Type B pancreatic cell (in vitro differentiated cells): Measurements from ENCODE around the gene NALCN. TPM values are rescaled to one million over a fixed set of nuclear protein-coding genes. Genes with fewer than 3 reads are reported as not detected.

Source experiments
- DNase-seq: peaks from one replicate; pipeline ENCODE4 v3.0.0; 2021; ENCODE audit warnings: mixed read lengths; ENCODE audit not compliant: unreplicated experiment; ENCODE audit errors: extremely low spot score
- H3K27ac Mint-ChIP-seq: 2 replicates; pipeline ENCODE4 v1.8.0; 2021; ENCODE audit warnings: mild to moderate bottlenecking, mixed read lengths
- H3K27me3 Mint-ChIP-seq: 2 replicates; pipeline ENCODE4 v1.8.0; 2021; ENCODE audit warnings: mixed read lengths
- H3K36me3 Mint-ChIP-seq: 2 replicates; pipeline ENCODE4 v1.8.0; 2021; ENCODE audit warnings: mixed read lengths
- H3K4me1 Mint-ChIP-seq: one replicate; pipeline ENCODE4 v1.8.0; 2021; ENCODE audit warnings: mixed read lengths; ENCODE audit not compliant: unreplicated experiment
- H3K4me3 Mint-ChIP-seq: 2 replicates; pipeline ENCODE4 v1.8.0; 2021; ENCODE audit warnings: mild to moderate bottlenecking, mixed read lengths
- H3K9me3 Mint-ChIP-seq: 2 replicates; pipeline ENCODE4 v1.8.0; 2021; ENCODE audit warnings: mixed read lengths
- CTCF ChIP-seq: fragments of 200-600 bp; sonication (generic); conservative IDR thresholded peaks from 2 replicates; pipeline ENCODE4 v1.5.0; 2021; ENCODE audit warnings: antibody characterized with exemption, mild to moderate bottlenecking
- total RNA-seq: library from RNA; stranded (reverse); gene quantifications from 2 replicates; pipeline ENCODE4 v1.2.1, GENCODE V29; 2021; ENCODE audit warnings: low replicate concordance

The NALCN gene
- total RNA-seq, 1 donor from 2014 or later, result 0.70 TPM

GRCh38 chr13:101289764-101290163, 126.5 kb downstream of the NALCN start:
- no peak overlapping the region for H3K4me3 Mint-ChIP-seq
- peaks cover 5% of the 10 kb centered on the region for H3K4me1 Mint-ChIP-seq
- no peak for TF ChIP-seq CTCF
- no peaks in the 10 kb centered on the region for H3K27me3 Mint-ChIP-seq
- no peaks in the 10 kb centered on the region for H3K9me3 Mint-ChIP-seq
- H3K27ac Mint-ChIP-seq, result no peak overlapping the region
- H3K36me3 Mint-ChIP-seq, result no peaks in the 10 kb centered on the region
- DNase-seq, result no peak

- no peak overlapping the region for H3K4me3 Mint-ChIP-seq
- H3K27me3 Mint-ChIP-seq, result no peaks in the 10 kb centered on the region
- no peak for TF ChIP-seq CTCF
- no peak overlapping the region for H3K27ac Mint-ChIP-seq
- H3K9me3 Mint-ChIP-seq, result no peaks in the 10 kb centered on the region
- no peaks in the 10 kb centered on the region for H3K36me3 Mint-ChIP-seq
- no peaks in the 10 kb centered on the region for H3K4me1 Mint-ChIP-seq
- DNase-seq, result no peak
Observed at GRCh38 chr13:101283782-101284181, 132.5 kb downstream of the NALCN start.

- H3K27me3 Mint-ChIP-seq, result no peaks in the 10 kb centered on the region
- H3K9me3 Mint-ChIP-seq, result no peaks in the 10 kb centered on the region
- H3K4me1 Mint-ChIP-seq, result no peaks in the 10 kb centered on the region
- no peak for TF ChIP-seq CTCF
- H3K4me3 Mint-ChIP-seq, result no peak overlapping the region
- DNase-seq, result no peak
- no peak overlapping the region for H3K27ac Mint-ChIP-seq
- no peaks in the 10 kb centered on the region for H3K36me3 Mint-ChIP-seq
Observed at GRCh38 chr13:101272886-101273285, 143.4 kb downstream of the NALCN start.

GRCh38 chr13:101271681-101272245, 144.5 kb downstream of the NALCN start:
- no peak for DNase-seq
- H3K4me1 Mint-ChIP-seq, result no peaks in the 10 kb centered on the region
- no peak overlapping the region for H3K4me3 Mint-ChIP-seq
- no peaks in the 10 kb centered on the region for H3K27me3 Mint-ChIP-seq
- TF ChIP-seq CTCF, result no peak
- H3K27ac Mint-ChIP-seq, result no peak overlapping the region
- H3K36me3 Mint-ChIP-seq, result no peaks in the 10 kb centered on the region
- no peaks in the 10 kb centered on the region for H3K9me3 Mint-ChIP-seq

GRCh38 chr13:101267656-101268055, 148.7 kb downstream of the NALCN start:
- no peak overlapping the region for H3K27ac Mint-ChIP-seq
- peaks cover under 1% of the 10 kb centered on the region for H3K27me3 Mint-ChIP-seq
- H3K36me3 Mint-ChIP-seq, result no peaks in the 10 kb centered on the region
- H3K4me3 Mint-ChIP-seq, result no peak overlapping the region
- H3K4me1 Mint-ChIP-seq, result no peaks in the 10 kb centered on the region
- no peak for TF ChIP-seq CTCF
- no peaks in the 10 kb centered on the region for H3K9me3 Mint-ChIP-seq
- no peak for DNase-seq

- Mint-ChIP-seq H3K9me3 (no peaks in the 10 kb centered on the region), H3K27me3 (peaks cover 4% of the 10 kb centered on the region), H3K27ac (no peak overlapping the region), H3K4me1 (no peaks in the 10 kb centered on the region), H3K4me3 (no peak overlapping the region), H3K36me3 (no peaks in the 10 kb centered on the region)
- no peak for DNase-seq
- no peak for TF ChIP-seq CTCF
Observed at GRCh38 chr13:101265934-101266333, 150.4 kb downstream of the NALCN start.
